Measurements from ENCODE around the gene RPL10A.
"Not testable (repeated sequence)": the region's sequence is repeated elsewhere in the genome, so short reads cannot be mapped to it uniquely, and the experiment has no call there.

The RPL10A gene

GRCh38 chr6:35468181-35468979 is at the start of gene RPL10A:
Gene RPL10A (plus strand): TSS chr6:35468401. CDS start chr6:35468435, 34 bp downstream.
- peak; percentile 91 to 97 for DNase-seq (ENCODE audit: low read depth in 2 of 2)

- DNase-seq (ENCODE audit: low read depth in 2 of 2), result no peak
Measured at GRCh38 chr6:35419417-35419816, 48.8 kb upstream of the RPL10A start.

- no peak for DNase-seq (ENCODE audit: low read depth in 2 of 2)
Measured at GRCh38 chr6:35419961-35420360, 48.2 kb upstream of the RPL10A start.

- DNase-seq (ENCODE audit: low read depth in 2 of 2), result no peak
Measured at GRCh38 chr6:35425284-35425683, 42.9 kb upstream of the RPL10A start.

- no peak for DNase-seq (ENCODE audit: low read depth in 2 of 2)
Measured at GRCh38 chr6:35426074-35426473, 42.1 kb upstream of the RPL10A start.

GRCh38 chr6:35427435-35427834 is 40.8 kb upstream of the RPL10A start:
- DNase-seq (ENCODE audit: low read depth in 2 of 2), result no peak

- DNase-seq (ENCODE audit: low read depth in 2 of 2), result no peak
Measured at GRCh38 chr6:35427851-35428321, 40.3 kb upstream of the RPL10A start.

GRCh38 chr6:35428421-35429149 is 39.6 kb upstream of the RPL10A start:
- no peak for DNase-seq (ENCODE audit: low read depth in 2 of 2)

- no peak for DNase-seq (ENCODE audit: low read depth in 2 of 2)
Measured at GRCh38 chr6:35429463-35429862, 38.7 kb upstream of the RPL10A start.

- no peak for DNase-seq (ENCODE audit: low read depth in 2 of 2)
Measured at GRCh38 chr6:35432291-35432690, 35.9 kb upstream of the RPL10A start.

GRCh38 chr6:35432702-35433101 is 35.5 kb upstream of the RPL10A start:
- DNase-seq (ENCODE audit: low read depth in 2 of 2), result not testable (repeated sequence)

- no peak for DNase-seq (ENCODE audit: low read depth in 2 of 2)
Measured at GRCh38 chr6:35435074-35435837, 32.9 kb upstream of the RPL10A start.

GRCh38 chr6:35436071-35436857 is 31.9 kb upstream of the RPL10A start:
- no peak for DNase-seq (ENCODE audit: low read depth in 2 of 2)

- DNase-seq (ENCODE audit: low read depth in 2 of 2), result not testable (repeated sequence)
Measured at GRCh38 chr6:35438378-35439065, 29.7 kb upstream of the RPL10A start.

GRCh38 chr6:35439308-35439707 is 28.9 kb upstream of the RPL10A start:
- no peak for DNase-seq (ENCODE audit: low read depth in 2 of 2)

GRCh38 chr6:35441205-35441604 is 27.0 kb upstream of the RPL10A start:
- DNase-seq (ENCODE audit: low read depth in 2 of 2), result no peak

- DNase-seq (ENCODE audit: low read depth in 2 of 2), result no peak
Measured at GRCh38 chr6:35441642-35442041, 26.6 kb upstream of the RPL10A start.

- DNase-seq (ENCODE audit: low read depth in 2 of 2), result no peak
Measured at GRCh38 chr6:35442693-35443092, 25.5 kb upstream of the RPL10A start.

GRCh38 chr6:35443341-35444030 is 24.7 kb upstream of the RPL10A start:
- no peak for DNase-seq (ENCODE audit: low read depth in 2 of 2)

GRCh38 chr6:35445691-35446090 is 22.5 kb upstream of the RPL10A start:
- DNase-seq (ENCODE audit: low read depth in 2 of 2), result no peak

All from stimulated activated CD4-positive, alpha-beta T cell treated with anti-CD3 and anti-CD28 coated beads, Interleukin-1b, Interleukin-23, amount 100 ng/mL, for 4 hours (primary cell).